HFF-Myc (cell line): ENCODE measurements around the gene DGKI.

Experiments used
- DNase-seq: peaks from one replicate; pipeline ENCODE4 v3.0.0-alpha.2; 2011; ENCODE audit warnings: low read depth; ENCODE audit errors: extremely low read depth
- H3K4me3 ChIP-seq: replicated peaks from 2 replicates; pipeline ENCODE4 v1.5.1; 2011; ENCODE audit warnings: low read depth, mild to moderate bottlenecking, control low read depth, low read length
- CTCF ChIP-seq: IDR thresholded peaks from 2 replicates; pipeline ENCODE4 v1.5.1; 2012; ENCODE audit warnings: mild to moderate bottlenecking, low read depth, low read length, control low read depth; ENCODE audit errors: missing control alignments

Gene DGKI

GRCh38 chr7:137681657-137682562, 164.9 kb downstream of the DGKI start:
- DNase-seq = no peak
- no peak for TF ChIP-seq CTCF
- no peak overlapping the region for H3K4me3 ChIP-seq

GRCh38 chr7:137674551-137675409, 172.0 kb downstream of the DGKI start:
- TF ChIP-seq CTCF = no peak
- no peak overlapping the region for H3K4me3 ChIP-seq
- no peak for DNase-seq

- no peak for DNase-seq
- TF ChIP-seq CTCF = no peak
- no peak overlapping the region for H3K4me3 ChIP-seq
These were observed 172.7 kb downstream of the DGKI start for GRCh38 chr7:137674048-137674447.

- no peak for DNase-seq
- H3K4me3 ChIP-seq = no peak overlapping the region
- TF ChIP-seq CTCF = no peak
These were observed 174.9 kb downstream of the DGKI start for GRCh38 chr7:137671920-137672319.

GRCh38 chr7:137670222-137671064, 176.3 kb downstream of the DGKI start:
- H3K4me3 ChIP-seq = no peak overlapping the region
- TF ChIP-seq CTCF = no peak
- no peak for DNase-seq

- H3K4me3 ChIP-seq = no peak overlapping the region
- DNase-seq = no peak
- TF ChIP-seq CTCF = no peak
These were observed 177.1 kb downstream of the DGKI start for GRCh38 chr7:137669706-137670105.
